CD4-positive, CD25-positive, alpha-beta regulatory T cell (primary cell): ENCODE measurements around the gene ITIH6. TPM values are rescaled to one million over a fixed set of nuclear protein-coding genes. Genes with fewer than 3 reads are reported as not detected.
"Not testable (repeated sequence)": the region's sequence is repeated elsewhere in the genome, so short reads cannot be mapped to it uniquely, and the experiment has no call there.

Experiments used
- ATAC-seq, 2 donors: fragments of 150-1000 bp; cut with Tn5 transposase; one replicate each; pipeline ENCODE4 v1.10.0; 2021; ENCODE audit warnings: low read depth in 2 of 2, moderate number of reproducible peaks in 2 of 2, moderate library complexity in 1 of 2
- DNase-seq, 3 donors: peaks; one replicate each; pipeline versions ENCODE4 v3.0.0 to v3.0.0-alpha.2; 2012 to 2022; ENCODE audit warnings: mixed read lengths in 1 of 3
- H3K27ac ChIP-seq: one replicate; pipeline ENCODE4 v1.7.0; 2013; ENCODE audit warnings: mild to moderate bottlenecking, low read length; ENCODE audit not compliant: insufficient read depth, poor library complexity, severe bottlenecking
- H3K27me3 ChIP-seq: one replicate; pipeline ENCODE4 v1.7.0; 2013; ENCODE audit warnings: low read length; ENCODE audit not compliant: control insufficient read depth, insufficient read depth
- H3K36me3 ChIP-seq: one replicate; pipeline ENCODE4 v1.7.0; 2013; ENCODE audit warnings: mild to moderate bottlenecking, low read length, moderate library complexity; ENCODE audit not compliant: control insufficient read depth, insufficient read depth
- H3K4me1 ChIP-seq: 2 replicates; pipeline ENCODE4 v1.7.0; 2013; ENCODE audit warnings: mild to moderate bottlenecking, low read length; ENCODE audit not compliant: insufficient read depth, control insufficient read depth, poor library complexity, severe bottlenecking
- H3K4me3 ChIP-seq: one replicate; pipeline ENCODE4 v1.7.0; 2013; ENCODE audit warnings: low read depth, mild to moderate bottlenecking, low read length, moderate library complexity
- H3K9me3 ChIP-seq, 2 experiments: 1 replicate in 1 of 2; 2 replicates in 1 of 2; pipeline ENCODE4 v1.7.0; 2013; ENCODE audit warnings: low read length in 2 of 2, mild to moderate bottlenecking in 1 of 2, moderate library complexity in 1 of 2; ENCODE audit not compliant: control insufficient read depth in 2 of 2
- H3K27ac Mint-ChIP-seq, 3 donors: one replicate each; pipeline ENCODE4 v1.8.0; 2020 to 2022; ENCODE audit warnings: mild to moderate bottlenecking in 3 of 3, mixed read lengths in 3 of 3, moderate library complexity in 2 of 3
- H3K27me3 Mint-ChIP-seq: one replicate; pipeline ENCODE4 v1.8.0; 2022; ENCODE audit warnings: mild to moderate bottlenecking, mixed read lengths
- H3K36me3 Mint-ChIP-seq: one replicate; pipeline ENCODE4 v1.8.0; 2020; ENCODE audit warnings: mixed read lengths
- H3K4me1 Mint-ChIP-seq, 4 donors: one replicate each; pipeline ENCODE4 v1.8.0; 2020 to 2022; ENCODE audit warnings: mixed read lengths in 4 of 4, mild to moderate bottlenecking in 1 of 4
- H3K4me3 Mint-ChIP-seq, 4 donors: one replicate each; pipeline ENCODE4 v1.8.0; 2020 to 2022; ENCODE audit warnings: mild to moderate bottlenecking in 4 of 4, mixed read lengths in 4 of 4, moderate library complexity in 3 of 4
- H3K9me3 Mint-ChIP-seq, 7 donors: one replicate each; pipeline ENCODE4 v1.8.0; 2020 to 2022; ENCODE audit warnings: mixed read lengths in 7 of 7, mild to moderate bottlenecking in 3 of 7, moderate library complexity in 2 of 7
- polyA plus RNA-seq, 4 donors: library from polyadenylated mRNA; unstranded; fragments of 300-500 nt; fragmentation: Illumina TruSeq; gene quantifications; one replicate each; pipeline ENCODE4 v1.2.3, GENCODE V29; 2021
- total RNA-seq: library from RNA; stranded (reverse); gene quantifications from one replicate; pipeline ENCODE4 v1.2.3, GENCODE V29; 2022

ITIH6 gene, protein sequence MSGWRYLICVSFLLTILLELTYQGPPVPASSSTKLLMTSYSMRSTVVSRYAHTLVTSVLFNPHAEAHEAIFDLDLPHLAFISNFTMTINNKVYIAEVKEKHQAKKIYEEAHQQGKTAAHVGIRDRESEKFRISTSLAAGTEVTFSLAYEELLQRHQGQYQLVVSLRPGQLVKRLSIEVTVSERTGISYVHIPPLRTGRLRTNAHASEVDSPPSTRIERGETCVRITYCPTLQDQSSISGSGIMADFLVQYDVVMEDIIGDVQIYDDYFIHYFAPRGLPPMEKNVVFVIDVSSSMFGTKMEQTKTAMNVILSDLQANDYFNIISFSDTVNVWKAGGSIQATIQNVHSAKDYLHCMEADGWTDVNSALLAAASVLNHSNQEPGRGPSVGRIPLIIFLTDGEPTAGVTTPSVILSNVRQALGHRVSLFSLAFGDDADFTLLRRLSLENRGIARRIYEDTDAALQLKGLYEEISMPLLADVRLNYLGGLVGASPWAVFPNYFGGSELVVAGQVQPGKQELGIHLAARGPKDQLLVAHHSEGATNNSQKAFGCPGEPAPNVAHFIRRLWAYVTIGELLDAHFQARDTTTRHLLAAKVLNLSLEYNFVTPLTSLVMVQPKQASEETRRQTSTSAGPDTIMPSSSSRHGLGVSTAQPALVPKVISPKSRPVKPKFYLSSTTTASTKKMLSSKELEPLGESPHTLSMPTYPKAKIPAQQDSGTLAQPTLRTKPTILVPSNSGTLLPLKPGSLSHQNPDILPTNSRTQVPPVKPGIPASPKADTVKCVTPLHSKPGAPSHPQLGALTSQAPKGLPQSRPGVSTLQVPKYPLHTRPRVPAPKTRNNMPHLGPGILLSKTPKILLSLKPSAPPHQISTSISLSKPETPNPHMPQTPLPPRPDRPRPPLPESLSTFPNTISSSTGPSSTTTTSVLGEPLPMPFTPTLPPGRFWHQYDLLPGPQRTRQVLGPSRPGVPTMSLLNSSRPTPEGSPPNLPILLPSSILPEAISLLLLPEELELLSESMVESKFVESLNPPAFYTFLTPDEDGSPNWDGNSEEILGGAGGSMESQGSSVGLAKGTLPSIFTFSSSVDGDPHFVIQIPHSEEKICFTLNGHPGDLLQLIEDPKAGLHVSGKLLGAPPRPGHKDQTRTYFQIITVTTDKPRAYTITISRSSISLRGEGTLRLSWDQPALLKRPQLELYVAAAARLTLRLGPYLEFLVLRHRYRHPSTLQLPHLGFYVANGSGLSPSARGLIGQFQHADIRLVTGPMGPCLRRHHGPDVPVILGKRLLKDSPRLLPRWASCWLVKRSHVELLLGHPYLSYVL
- total RNA-seq (not detected), polyA plus RNA-seq (not detected)

DNA sequence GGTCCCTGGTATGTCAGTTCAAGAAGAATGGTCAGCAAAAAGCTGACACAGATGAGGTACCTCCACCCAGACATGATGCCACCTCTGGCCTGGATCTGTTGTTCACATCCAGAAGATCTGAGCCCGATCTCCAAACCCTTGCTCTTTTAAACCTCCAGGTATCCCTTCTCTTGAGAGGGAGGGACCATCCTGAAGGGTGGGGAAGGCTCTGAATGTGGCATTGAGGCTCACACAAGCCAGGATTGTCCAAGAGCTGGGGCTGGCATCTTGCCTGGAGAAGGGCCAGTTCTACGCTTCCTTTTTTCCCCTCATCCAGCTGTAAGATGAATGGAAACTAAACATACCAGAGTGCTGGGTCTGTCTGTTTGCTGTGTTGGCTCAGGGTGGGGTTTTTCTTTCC lies at the start of gene ITIH6:
TSS of gene ITIH6 (minus strand) at position 119 of the 400 bp plus-strand sequence. CDS start at position 74, 45 bp downstream.
- Histone ChIP-seq H3K36me3 (no peaks in the 10 kb centered on the region), H3K27ac (no peak within 1 kb of the TSS), H3K4me1 (no peaks in the 10 kb centered on the region), H3K4me3 (no peak within 1 kb of the TSS), H3K9me3 (no peaks in the 10 kb centered on the region), H3K27me3 (no peaks in the 10 kb centered on the region)
- H3K9me3 Mint-ChIP-seq, result peaks cover 0 to 2% (median 0%) of the 10 kb centered on the region in 7 donors
- ATAC-seq, result no peak
- H3K36me3 Mint-ChIP-seq, result no peaks in the 10 kb centered on the region
- H3K4me1 Mint-ChIP-seq, result no peaks in the 10 kb centered on the region
- peaks cover 5% of the 10 kb centered on the region for H3K27me3 Mint-ChIP-seq
- H3K27ac Mint-ChIP-seq, result no peak within 1 kb of the TSS
- no peak within 1 kb of the TSS for H3K4me3 Mint-ChIP-seq
- no peak for DNase-seq

DNA sequence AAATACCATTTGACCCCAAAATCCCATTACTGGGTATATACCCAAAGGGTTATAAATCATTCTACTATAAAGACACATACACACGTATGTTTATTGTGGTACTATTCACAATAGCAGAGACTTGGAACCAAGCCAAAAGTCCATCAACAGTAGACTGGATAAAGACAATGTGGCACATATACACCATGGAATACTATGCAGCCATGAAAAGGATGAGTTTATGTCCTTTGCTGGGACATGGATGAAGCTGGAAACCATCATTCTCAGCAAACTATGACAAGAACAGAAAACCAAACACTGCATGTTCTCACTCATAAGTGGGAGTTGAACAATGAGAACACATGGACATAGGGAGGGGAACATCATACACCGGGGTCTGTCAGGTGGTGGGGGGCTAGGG lies 49.6 kb upstream of the ITIH6 start:
- not testable (repeated sequence) for H3K4me1 ChIP-seq, H3K36me3 Mint-ChIP-seq, H3K9me3 Mint-ChIP-seq, DNase-seq, H3K36me3 ChIP-seq, H3K27me3 Mint-ChIP-seq, H3K4me1 Mint-ChIP-seq, ATAC-seq, H3K4me3 ChIP-seq, H3K9me3 ChIP-seq, H3K27ac Mint-ChIP-seq, H3K27me3 ChIP-seq, H3K4me3 Mint-ChIP-seq, H3K27ac ChIP-seq

DNA sequence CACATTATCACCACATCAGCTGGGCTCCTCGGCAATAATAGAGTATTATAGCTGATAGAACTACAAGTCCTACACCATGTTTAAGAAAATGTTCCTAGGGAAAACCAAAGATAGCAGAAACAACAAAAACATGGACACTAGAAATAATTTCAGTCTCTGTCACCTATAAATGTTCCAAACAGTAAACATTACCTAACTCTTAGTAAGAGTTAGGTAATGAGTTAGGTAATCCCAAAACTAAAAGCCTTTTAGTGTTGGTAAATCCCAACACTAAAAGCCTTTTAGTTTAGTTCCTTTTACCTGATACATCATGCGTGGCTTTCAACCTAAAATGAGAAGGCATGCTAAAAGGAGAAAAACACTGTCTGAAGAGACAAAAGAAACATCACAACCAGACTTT lies 45.0 kb upstream of the ITIH6 start:
- Histone ChIP-seq H3K9me3 (no peaks in the 10 kb centered on the region), H3K36me3 (no peaks in the 10 kb centered on the region), H3K4me1 (no peaks in the 10 kb centered on the region), H3K4me3 (no peak overlapping the region), H3K27ac (no peak overlapping the region), H3K27me3 (no peaks in the 10 kb centered on the region)
- ATAC-seq (no peak), DNase-seq (no peak)
- Mint-ChIP-seq H3K4me3 (no peak overlapping the region), H3K4me1 (no peaks in the 10 kb centered on the region), H3K27me3 (no peaks in the 10 kb centered on the region), H3K9me3 (no peaks in the 10 kb centered on the region), H3K36me3 (no peaks in the 10 kb centered on the region), H3K27ac (no peak overlapping the region)

DNA sequence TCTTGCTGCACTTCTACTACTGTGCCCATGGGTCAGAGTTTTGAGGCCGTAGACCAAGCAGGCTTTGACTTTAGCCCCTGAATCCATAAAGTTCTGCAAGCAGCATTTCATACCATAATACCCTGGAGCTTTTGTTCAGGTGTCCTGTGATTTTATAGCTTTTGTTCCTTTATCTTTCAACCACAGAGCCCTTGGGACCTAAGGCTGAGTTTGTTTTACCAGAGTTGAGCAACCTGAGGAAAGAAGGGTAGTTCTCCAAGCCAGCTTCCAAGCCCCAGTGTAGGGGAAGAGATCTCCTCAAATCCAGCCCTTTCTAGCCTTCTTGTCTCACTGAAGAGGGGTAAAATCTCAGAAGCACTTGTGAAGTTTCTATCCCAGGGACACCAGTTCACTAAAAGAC lies 44.6 kb upstream of the ITIH6 start:
- Histone ChIP-seq H3K4me1 (no peaks in the 10 kb centered on the region), H3K9me3 (no peaks in the 10 kb centered on the region), H3K36me3 (no peaks in the 10 kb centered on the region), H3K4me3 (no peak overlapping the region), H3K27ac (no peak overlapping the region), H3K27me3 (no peaks in the 10 kb centered on the region)
- peaks cover 2% of the 10 kb centered on the region for H3K27me3 Mint-ChIP-seq
- no peaks in the 10 kb centered on the region for H3K9me3 Mint-ChIP-seq
- no peaks in the 10 kb centered on the region for H3K4me1 Mint-ChIP-seq
- no peak overlapping the region for H3K27ac Mint-ChIP-seq
- DNase-seq (no peak), ATAC-seq (no peak)
- H3K36me3 Mint-ChIP-seq, result no peaks in the 10 kb centered on the region
- no peak overlapping the region for H3K4me3 Mint-ChIP-seq

GRCh38 chrX:54841184-54841874 lies 43.3 kb upstream of the ITIH6 start:
- not testable (repeated sequence) for H3K4me1 ChIP-seq, H3K36me3 Mint-ChIP-seq, H3K27me3 ChIP-seq, H3K27ac Mint-ChIP-seq, ATAC-seq, H3K9me3 ChIP-seq, H3K9me3 Mint-ChIP-seq, H3K4me1 Mint-ChIP-seq, H3K4me3 ChIP-seq, H3K27ac ChIP-seq, H3K4me3 Mint-ChIP-seq, H3K36me3 ChIP-seq, DNase-seq
- peaks cover 14% of the 10 kb centered on the region for H3K27me3 Mint-ChIP-seq

GRCh38 chrX:54838583-54838982 lies 40.5 kb upstream of the ITIH6 start:
- no peak for DNase-seq
- no peaks in the 10 kb centered on the region for H3K9me3 ChIP-seq
- Mint-ChIP-seq H3K36me3 (no peaks in the 10 kb centered on the region), H3K27ac (no peak overlapping the region), H3K4me1 (no peaks in the 10 kb centered on the region), H3K9me3 (peaks cover 0 to 2% (median 0%) of the 10 kb centered on the region in 7 donors), H3K27me3 (peaks cover 18% of the 10 kb centered on the region), H3K4me3 (no peak overlapping the region)
- H3K4me1 ChIP-seq, result no peaks in the 10 kb centered on the region
- H3K27ac ChIP-seq, result no peak overlapping the region
- no peak overlapping the region for H3K4me3 ChIP-seq
- ATAC-seq, result no peak
- no peaks in the 10 kb centered on the region for H3K36me3 ChIP-seq
- H3K27me3 ChIP-seq, result no peaks in the 10 kb centered on the region

DNA sequence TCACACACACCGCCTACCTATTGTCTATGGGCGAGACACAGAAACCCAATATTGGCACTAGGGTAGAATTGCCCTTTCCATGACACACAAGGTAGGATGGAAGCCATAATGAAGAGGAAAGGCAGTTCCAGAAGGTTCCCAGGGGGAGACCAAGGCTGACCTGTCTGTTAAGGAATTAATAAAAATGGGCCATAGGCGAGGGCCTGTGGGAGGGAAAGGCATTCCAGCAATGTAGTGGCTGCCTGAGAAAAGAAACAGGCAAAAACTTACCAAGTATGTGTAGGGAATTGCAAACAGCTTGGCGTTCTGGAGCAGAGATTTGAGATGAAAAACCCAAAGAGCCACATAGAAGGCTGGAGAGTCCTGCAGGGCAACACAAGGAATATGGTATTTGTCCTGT lies 28.5 kb upstream of the ITIH6 start:
- DNase-seq, result no peak
- no peak for ATAC-seq
- no peaks in the 10 kb centered on the region for H3K4me1 ChIP-seq
- no peaks in the 10 kb centered on the region for H3K9me3 ChIP-seq
- H3K27me3 ChIP-seq, result no peaks in the 10 kb centered on the region
- H3K4me3 Mint-ChIP-seq, result no peak overlapping the region
- no peaks in the 10 kb centered on the region for H3K36me3 Mint-ChIP-seq
- H3K9me3 Mint-ChIP-seq, result peaks cover 0 to 2% (median 0%) of the 10 kb centered on the region in 7 donors
- H3K4me3 ChIP-seq, result no peak overlapping the region
- H3K27me3 Mint-ChIP-seq, result no peaks in the 10 kb centered on the region
- no peaks in the 10 kb centered on the region for H3K4me1 Mint-ChIP-seq
- no peaks in the 10 kb centered on the region for H3K36me3 ChIP-seq
- no peak overlapping the region for H3K27ac ChIP-seq
- peak overlapping the region in 1 of 3 donors; percentile 10 for H3K27ac Mint-ChIP-seq
